Dendritic cell treated with granulocyte-macrophage colony-stimulating factor and Interleukin-4, amounts not matched to agents 40 ng/mL and 50 ng/mL, for 4 days (primary cell): ENCODE data around the gene IL1RAP.

ENCODE experiments used
- H3K27ac Mint-ChIP-seq: one replicate; pipeline ENCODE4 v1.8.0; 2022; ENCODE audit warnings: mild to moderate bottlenecking, mixed read lengths
- H3K27me3 Mint-ChIP-seq: one replicate; pipeline ENCODE4 v1.8.0; 2022; ENCODE audit warnings: mild to moderate bottlenecking, mixed read lengths
- H3K36me3 Mint-ChIP-seq: one replicate; pipeline ENCODE4 v1.8.0; 2022; ENCODE audit warnings: low read depth, mixed read lengths
- H3K4me1 Mint-ChIP-seq: one replicate; pipeline ENCODE4 v1.8.0; 2022; ENCODE audit warnings: low read depth, mixed read lengths
- H3K4me3 Mint-ChIP-seq: one replicate; pipeline ENCODE4 v1.8.0; 2022; ENCODE audit warnings: mild to moderate bottlenecking, moderate library complexity, mixed read lengths
- H3K9me3 Mint-ChIP-seq: one replicate; pipeline ENCODE4 v1.8.0; 2022; ENCODE audit warnings: mixed read lengths
- intact Hi-C: fragments of 100-400 bp; cut with micrococcal nuclease; formaldehyde crosslinking; loops from one replicate; pipeline ENCODE4 v1.15.0; 2022

The IL1RAP gene

DNA sequence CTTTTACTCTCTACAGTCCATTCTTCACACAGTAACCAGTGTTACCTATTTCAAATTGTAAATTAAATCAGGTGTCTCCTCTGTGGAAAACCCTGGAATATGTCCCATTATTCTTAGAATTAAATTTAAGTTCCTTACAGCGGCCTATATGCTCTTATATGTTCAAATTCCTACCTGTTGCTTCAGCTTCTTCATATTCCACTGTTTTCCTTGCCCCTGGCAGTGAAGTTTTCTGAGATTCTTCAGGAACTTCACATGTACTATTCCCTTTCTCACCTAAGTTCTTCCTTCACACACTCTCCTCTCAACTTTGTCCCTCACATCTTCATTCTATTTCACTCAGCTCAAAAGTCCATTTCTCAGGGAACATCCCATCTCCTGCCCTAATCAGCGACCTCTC is 68.8 kb downstream of the IL1RAP start:
- intact Hi-C loops = no loop called here
- peaks cover 9% of the 10 kb centered on the region for H3K36me3 Mint-ChIP-seq
- H3K9me3 Mint-ChIP-seq = no peaks in the 10 kb centered on the region
- no peaks in the 10 kb centered on the region for H3K27me3 Mint-ChIP-seq
- H3K4me1 Mint-ChIP-seq = peaks cover 29% of the 10 kb centered on the region
- H3K4me3 Mint-ChIP-seq = no peak overlapping the region
- no peak overlapping the region for H3K27ac Mint-ChIP-seq

DNA sequence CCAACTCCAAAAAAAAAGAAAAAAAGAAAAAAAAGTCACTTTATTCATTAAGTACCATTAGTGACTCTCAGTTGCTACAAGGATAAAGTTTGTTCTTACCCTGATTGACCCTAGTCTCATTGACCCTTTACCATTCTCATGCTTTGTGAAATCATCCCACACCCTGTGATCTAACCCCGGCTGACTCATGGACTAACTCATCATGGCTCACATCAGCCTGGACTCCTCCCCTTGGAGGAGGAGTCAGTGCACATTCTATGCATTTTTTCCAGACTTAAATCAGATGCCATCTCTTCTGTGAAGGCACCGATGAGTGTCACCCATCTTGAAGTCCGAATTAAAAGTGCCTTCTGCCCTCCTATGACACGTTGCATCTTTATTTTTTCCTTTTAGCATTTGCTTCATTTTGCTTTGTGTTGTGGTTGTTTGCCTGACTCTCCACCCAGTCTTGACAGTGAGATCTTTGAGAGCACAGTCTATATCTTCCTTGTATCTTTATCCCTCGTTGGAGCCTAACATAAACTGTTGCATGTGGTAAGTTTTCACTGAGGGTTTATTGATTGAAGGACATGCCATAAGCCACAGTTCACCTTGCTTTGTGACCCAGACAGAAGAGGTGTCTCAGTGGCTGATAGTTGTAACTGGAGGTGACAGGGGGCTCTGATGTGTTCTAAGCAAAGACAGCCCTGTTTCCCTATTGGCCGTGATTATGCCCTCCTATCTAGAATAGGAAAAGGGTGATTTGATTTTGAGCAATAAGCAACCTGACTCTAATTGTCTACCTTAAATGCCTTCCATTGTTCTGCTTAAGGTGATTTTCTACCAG is 72.1 kb downstream of the IL1RAP start:
- no peak overlapping the region for H3K4me3 Mint-ChIP-seq
- H3K36me3 Mint-ChIP-seq = peaks cover 14% of the 10 kb centered on the region
- intact Hi-C loops = no loop called here

DNA sequence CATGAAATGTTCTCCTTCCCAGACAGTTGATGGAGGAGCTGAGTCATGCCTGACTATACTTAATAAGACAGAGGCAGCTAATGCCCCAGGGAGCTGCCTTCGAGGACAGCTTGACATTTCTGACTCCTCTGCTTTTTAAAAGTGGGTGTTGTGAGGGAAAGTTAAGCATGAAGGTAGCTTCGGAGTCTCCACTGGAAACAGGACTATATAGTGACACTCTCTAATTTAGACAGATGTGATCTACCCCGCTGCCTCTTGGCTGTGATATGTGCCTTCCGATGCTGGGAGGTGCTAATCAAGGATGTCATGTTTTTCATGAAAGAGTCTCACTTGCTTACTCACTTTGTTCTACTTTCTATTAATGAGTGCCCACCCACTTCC is 72.7 kb downstream of the IL1RAP start:
- intact Hi-C loops = no loop called here
- Mint-ChIP-seq H3K4me1 (peaks cover 48% of the 10 kb centered on the region), H3K27ac (no peak overlapping the region), H3K36me3 (peaks cover 14% of the 10 kb centered on the region), H3K9me3 (no peaks in the 10 kb centered on the region), H3K27me3 (no peaks in the 10 kb centered on the region), H3K4me3 (no peak overlapping the region)

More for the DNA sequence above, 72.1 kb downstream of the IL1RAP start:
- H3K9me3 Mint-ChIP-seq = no peaks in the 10 kb centered on the region
- no peak overlapping the region for H3K27ac Mint-ChIP-seq
- H3K4me1 Mint-ChIP-seq = peaks cover 48% of the 10 kb centered on the region
- no peaks in the 10 kb centered on the region for H3K27me3 Mint-ChIP-seq

DNA sequence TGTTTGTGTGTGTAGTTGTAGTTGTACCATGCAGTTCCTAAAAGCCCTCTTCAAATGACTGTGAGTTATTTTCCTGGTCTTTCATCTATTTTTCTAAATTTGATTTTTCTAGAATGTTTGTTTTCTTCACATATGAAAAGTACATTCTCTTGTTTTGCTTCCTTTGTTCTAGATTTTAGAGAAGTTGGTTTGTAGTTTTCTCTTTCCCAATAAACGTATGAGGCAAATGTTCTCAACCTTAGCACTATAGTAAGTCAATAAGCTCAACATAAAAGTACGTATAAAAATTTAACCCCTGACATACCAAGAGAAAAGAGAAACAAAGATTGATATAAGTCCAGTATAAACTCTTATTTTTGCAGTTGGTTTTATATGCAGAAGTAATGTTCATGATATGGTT is 74.7 kb downstream of the IL1RAP start:
- Mint-ChIP-seq H3K36me3 (peaks cover 14% of the 10 kb centered on the region), H3K9me3 (peaks cover 7% of the 10 kb centered on the region), H3K4me1 (peaks cover 48% of the 10 kb centered on the region), H3K27ac (no peak overlapping the region), H3K27me3 (no peaks in the 10 kb centered on the region), H3K4me3 (no peak overlapping the region)
- intact Hi-C loops = no loop called here

DNA sequence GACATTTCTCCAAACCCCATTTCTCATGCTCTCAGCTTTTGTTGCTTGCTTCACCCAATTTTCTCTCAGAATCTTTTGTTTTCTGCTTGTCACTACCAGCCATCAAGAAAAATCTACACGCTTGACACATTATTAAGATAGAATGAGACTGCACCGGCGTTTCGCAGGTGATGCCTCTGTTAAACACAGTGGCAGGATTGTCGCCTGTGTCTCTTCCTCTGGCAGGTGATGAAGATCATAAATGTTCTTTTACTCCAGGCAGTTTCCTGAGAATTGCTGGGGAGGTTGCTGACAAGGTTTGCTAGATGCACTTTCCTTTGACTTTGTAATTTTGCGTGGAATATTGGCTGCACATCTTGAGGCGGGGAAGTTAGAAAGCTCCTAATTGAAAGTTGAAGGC is 75.4 kb downstream of the IL1RAP start:
- Mint-ChIP-seq H3K36me3 (peaks cover 14% of the 10 kb centered on the region), H3K4me3 (no peak overlapping the region), H3K9me3 (peaks cover 13% of the 10 kb centered on the region), H3K27ac (peak overlapping the region; percentile 52), H3K27me3 (no peaks in the 10 kb centered on the region), H3K4me1 (peaks cover 48% of the 10 kb centered on the region)
- intact Hi-C loops = no loop called here

DNA sequence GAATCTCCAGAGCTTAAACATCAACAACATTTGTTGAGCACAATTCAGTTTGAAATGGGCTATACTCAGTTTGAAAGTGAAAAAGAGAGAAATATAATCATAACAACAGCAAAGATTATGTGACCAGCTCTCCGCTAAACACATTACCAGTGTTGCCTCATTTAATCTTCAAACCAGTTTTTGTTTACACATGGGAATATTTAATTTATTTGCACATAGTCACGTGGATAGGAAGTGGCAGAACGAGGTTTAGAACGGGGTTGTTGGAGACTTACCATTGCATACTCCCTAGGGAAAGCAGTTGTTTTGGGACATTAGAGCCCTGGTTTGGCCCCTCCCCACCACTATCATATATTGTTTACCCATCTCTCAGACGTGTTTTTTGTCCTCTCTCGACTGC is 77.2 kb downstream of the IL1RAP start:
- intact Hi-C loops = no loop called here
- Mint-ChIP-seq H3K36me3 (peaks cover 14% of the 10 kb centered on the region), H3K9me3 (peaks cover 13% of the 10 kb centered on the region), H3K27ac (no peak overlapping the region), H3K4me3 (no peak overlapping the region), H3K4me1 (peaks cover 34% of the 10 kb centered on the region), H3K27me3 (no peaks in the 10 kb centered on the region)

DNA sequence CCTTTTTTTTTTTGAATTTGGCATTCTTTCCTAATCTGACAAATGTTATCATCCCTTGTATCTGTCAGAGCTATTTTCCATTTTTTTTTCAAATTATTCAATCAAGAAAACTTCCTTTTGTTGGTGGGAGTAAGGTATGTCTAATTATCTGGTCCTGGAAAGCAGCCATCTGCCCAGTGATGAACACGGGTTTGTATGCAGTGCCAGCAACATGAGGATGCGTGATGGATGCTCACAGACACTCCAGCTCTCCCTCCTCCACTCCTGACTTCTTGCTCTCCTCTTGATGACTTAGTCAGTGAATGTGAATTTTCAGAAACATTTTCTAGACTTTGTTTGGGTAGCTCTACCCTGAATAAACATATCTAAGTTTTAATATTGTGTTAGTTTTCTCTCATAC is 79.2 kb downstream of the IL1RAP start:
- Mint-ChIP-seq H3K27me3 (no peaks in the 10 kb centered on the region), H3K27ac (no peak overlapping the region), H3K4me1 (peaks cover 14% of the 10 kb centered on the region), H3K4me3 (no peak overlapping the region), H3K9me3 (peaks cover 21% of the 10 kb centered on the region), H3K36me3 (peaks cover 14% of the 10 kb centered on the region)
- intact Hi-C loops = no loop called here

DNA sequence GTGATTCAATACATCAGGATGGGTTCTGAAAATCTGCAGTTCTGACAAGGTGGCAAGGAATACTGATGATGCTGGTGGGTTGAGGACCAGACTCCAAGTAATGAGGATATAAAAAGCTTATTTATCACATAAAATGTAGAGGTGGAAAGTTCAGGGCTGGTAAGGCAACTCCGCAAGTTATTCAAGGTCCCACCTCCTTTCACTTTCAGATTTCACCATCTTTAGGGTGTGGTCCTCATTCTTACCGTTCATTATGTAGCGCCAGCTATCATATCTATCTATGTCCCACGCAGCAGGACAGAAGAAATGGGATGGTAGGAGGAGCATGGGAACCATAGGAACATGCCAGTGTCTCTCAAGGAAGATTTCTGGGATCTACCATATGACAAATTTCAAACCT is 80.3 kb downstream of the IL1RAP start:
- Mint-ChIP-seq H3K4me3 (no peak overlapping the region), H3K27ac (no peak overlapping the region), H3K36me3 (peaks cover 20% of the 10 kb centered on the region), H3K4me1 (peaks cover 3% of the 10 kb centered on the region), H3K9me3 (peaks cover 22% of the 10 kb centered on the region), H3K27me3 (no peaks in the 10 kb centered on the region)
- intact Hi-C loops = no loop called here

DNA sequence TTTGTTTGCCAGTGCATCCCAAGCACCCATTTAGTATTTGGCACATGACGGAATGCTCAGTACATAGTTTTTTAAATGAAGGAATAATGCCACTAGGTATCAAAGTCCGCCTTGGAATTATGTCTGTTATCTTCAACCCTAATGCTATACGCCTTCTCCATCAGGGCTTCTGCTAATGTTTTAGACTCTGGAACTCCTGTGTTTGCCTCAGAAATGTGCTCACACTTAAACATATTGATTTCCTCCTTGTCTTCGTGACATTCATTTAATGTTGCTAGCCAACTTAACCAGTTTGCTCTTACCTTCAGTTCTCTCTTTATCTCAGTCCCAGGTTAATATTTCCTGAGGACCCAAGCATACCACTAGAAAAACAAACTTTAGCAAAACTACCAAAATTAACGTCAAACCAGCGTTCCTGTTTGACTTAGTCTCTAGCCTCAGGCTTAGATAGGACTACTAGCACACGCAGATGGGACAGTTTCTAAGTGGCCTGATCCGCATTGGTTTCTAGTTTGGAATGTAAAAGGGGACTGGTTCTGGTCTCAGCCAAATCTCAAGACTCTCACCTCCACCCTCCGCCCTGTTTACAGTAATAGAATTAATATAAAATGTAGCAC is 81.4 kb downstream of the IL1RAP start:
- H3K4me3 Mint-ChIP-seq = no peak overlapping the region
- intact Hi-C loops = no loop called here
- no peak overlapping the region for H3K27ac Mint-ChIP-seq
- H3K27me3 Mint-ChIP-seq = no peaks in the 10 kb centered on the region
- H3K9me3 Mint-ChIP-seq = peaks cover 22% of the 10 kb centered on the region
- no peaks in the 10 kb centered on the region for H3K4me1 Mint-ChIP-seq
- H3K36me3 Mint-ChIP-seq = peaks cover 28% of the 10 kb centered on the region

DNA sequence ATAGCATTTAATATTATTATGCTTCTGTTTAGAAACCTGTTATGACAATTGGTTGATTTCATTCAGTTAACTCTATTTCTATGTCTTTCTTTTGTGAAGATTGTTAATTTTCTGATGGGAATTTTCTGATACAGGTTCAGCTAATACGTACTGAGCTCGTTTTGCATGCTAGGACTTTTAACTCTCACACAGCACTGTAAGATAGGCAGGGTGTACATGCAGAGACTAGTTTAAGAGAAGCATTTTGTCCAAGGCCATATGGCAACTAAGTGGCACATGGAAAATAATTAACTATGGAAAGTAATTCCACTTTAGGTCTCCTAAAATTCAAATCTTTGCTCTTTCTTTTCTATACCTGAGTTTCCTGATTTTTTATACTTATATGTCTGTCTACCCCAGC is 81.9 kb downstream of the IL1RAP start:
- H3K4me3 Mint-ChIP-seq = no peak overlapping the region
- H3K9me3 Mint-ChIP-seq = peaks cover 22% of the 10 kb centered on the region
- H3K27me3 Mint-ChIP-seq = no peaks in the 10 kb centered on the region
- intact Hi-C loops = no loop called here
- H3K27ac Mint-ChIP-seq = no peak overlapping the region
- H3K36me3 Mint-ChIP-seq = peaks cover 33% of the 10 kb centered on the region
- no peaks in the 10 kb centered on the region for H3K4me1 Mint-ChIP-seq

DNA sequence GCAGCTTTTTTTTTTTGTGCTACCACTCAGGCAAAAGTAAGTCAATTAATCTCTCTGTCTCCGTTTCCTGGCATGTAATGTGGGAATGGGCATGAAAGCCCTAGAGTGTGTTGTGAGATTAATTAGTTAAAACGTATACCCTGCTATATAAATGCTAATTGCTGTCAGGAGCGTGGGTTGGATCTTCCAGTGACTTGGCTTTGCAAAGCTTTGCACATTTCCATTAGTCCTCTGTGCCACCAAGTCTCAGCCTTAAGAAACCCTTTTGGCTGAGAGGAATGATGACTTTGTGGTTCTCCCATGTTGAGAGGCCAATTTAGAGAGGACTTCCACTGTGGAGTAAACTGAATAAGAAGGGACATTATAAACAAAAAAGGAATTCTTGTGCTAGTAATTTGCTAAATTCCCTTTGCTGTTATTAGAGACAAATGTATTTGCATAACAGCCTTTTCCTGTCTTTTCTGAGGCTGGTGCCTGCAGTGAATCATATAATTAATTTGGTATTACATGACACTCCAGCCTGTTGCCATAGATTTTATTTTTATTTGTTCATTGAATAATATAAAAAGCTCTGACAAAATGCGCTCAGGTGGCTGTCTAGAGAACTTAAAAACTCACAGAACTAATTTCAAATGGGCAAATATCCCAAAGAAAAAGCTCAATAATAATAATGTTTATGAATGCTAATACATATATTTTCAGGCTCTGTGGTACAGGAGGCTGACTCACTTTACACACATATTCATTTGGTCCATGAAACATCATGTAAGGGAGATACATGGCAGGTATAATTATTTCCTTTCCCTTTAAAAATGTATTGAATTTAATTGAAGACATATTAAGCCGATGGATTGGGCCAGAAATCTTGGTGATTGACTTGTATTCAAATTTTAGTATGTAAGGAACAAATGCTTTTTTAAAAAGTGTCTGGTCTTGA is 82.7 kb downstream of the IL1RAP start:
- Mint-ChIP-seq H3K4me3 (no peak overlapping the region), H3K27ac (no peak overlapping the region), H3K9me3 (peaks cover 22% of the 10 kb centered on the region), H3K27me3 (no peaks in the 10 kb centered on the region), H3K36me3 (peaks cover 37% of the 10 kb centered on the region), H3K4me1 (no peaks in the 10 kb centered on the region)
- intact Hi-C loops = no loop called here

DNA sequence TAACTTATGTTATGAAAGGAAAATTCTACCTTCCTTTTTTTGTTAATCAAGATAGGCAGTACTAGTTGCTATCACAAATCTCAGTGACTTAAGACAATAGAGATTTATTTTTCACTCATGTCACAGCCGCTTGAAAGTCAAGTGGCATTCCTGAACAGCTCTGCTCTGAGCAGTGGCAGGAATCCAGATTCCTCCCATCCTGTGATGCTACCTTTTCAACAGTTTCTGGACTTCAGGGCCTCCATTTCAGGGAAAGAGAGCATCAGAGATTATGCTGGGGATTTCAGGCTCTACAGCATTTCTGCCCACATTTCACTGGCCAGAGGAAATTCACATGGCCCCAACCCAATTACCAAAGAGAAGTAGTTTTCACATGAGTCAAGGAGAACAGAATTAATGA is 83.4 kb downstream of the IL1RAP start:
- intact Hi-C loops = no loop called here
- peaks cover 22% of the 10 kb centered on the region for H3K9me3 Mint-ChIP-seq
- H3K4me1 Mint-ChIP-seq = no peaks in the 10 kb centered on the region
- no peak overlapping the region for H3K4me3 Mint-ChIP-seq
- no peak overlapping the region for H3K27ac Mint-ChIP-seq
- no peaks in the 10 kb centered on the region for H3K27me3 Mint-ChIP-seq
- peaks cover 37% of the 10 kb centered on the region for H3K36me3 Mint-ChIP-seq

DNA sequence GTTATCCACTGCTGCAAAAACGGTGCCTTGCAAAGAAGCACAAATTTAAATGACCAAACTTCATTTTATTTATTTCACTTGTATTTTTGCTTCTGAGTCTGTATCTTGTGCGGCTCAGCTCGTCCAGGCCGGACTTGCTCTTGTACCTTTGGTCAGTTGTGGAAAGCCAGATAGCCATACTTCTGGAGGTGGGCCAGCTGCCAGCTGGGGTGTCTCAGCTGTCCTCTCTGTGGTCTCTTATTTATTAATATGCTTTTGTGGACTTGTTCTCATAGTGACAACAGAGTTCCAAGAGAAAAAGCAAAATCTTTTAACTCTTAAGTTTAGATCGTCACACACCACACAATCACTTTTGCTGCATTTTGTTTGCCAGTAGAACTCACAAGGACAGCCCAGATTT is 87.7 kb downstream of the IL1RAP start:
- Mint-ChIP-seq H3K36me3 (peaks cover 51% of the 10 kb centered on the region), H3K4me3 (no peak overlapping the region), H3K4me1 (peaks cover 5% of the 10 kb centered on the region), H3K27ac (no peak overlapping the region), H3K27me3 (no peaks in the 10 kb centered on the region), H3K9me3 (peaks cover 9% of the 10 kb centered on the region)
- intact Hi-C loops = no loop called here

DNA sequence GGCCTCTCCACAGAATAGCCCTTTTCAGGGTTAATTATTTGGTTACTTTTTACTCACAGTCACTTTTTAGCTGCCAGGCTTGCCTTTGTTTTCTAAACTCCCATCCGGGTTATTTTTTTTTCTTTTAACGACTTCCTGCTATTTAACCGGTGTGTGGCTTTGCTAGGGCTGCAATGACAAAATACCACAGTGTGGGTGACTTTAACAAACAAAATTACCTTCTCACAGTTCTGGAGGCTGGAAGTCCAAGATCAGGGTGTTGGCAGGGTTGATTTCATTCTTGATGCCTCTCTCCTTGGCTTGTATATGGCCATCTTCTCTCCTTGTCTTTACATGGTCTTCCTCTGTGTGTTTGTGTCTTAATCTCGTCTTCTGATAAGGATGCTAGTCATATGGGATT is 91.5 kb downstream of the IL1RAP start:
- Mint-ChIP-seq H3K4me1 (peaks cover 33% of the 10 kb centered on the region), H3K27ac (no peak overlapping the region)

More for the DNA sequence above, 91.5 kb downstream of the IL1RAP start:
- no peaks in the 10 kb centered on the region for H3K27me3 Mint-ChIP-seq
- peaks cover 31% of the 10 kb centered on the region for H3K36me3 Mint-ChIP-seq
- no peaks in the 10 kb centered on the region for H3K9me3 Mint-ChIP-seq
- no peak overlapping the region for H3K4me3 Mint-ChIP-seq
- intact Hi-C loops = no loop called here
